Left lobe of liver (tissue), 2 donors: ENCODE results near the gene CA5A. TPM values are rescaled to one million over a fixed set of nuclear protein-coding genes. Genes with fewer than 3 reads are reported as not detected.
"Not testable (repeated sequence)": the region's sequence is repeated elsewhere in the genome, so short reads cannot be mapped to it uniquely, and the experiment has no call there.

Source experiments
- ATAC-seq: fragments of 200-7000 bp; cut with Tn5 transposase; one replicate; pipeline ENCODE4 v1.9.1; 2020; ENCODE audit warnings: mild to moderate bottlenecking, moderate library complexity
- DNase-seq: peaks from one replicate; pipeline ENCODE4 v3.0.0-alpha.2; 2020; ENCODE audit warnings: low spot score
- total RNA-seq: library from RNA; stranded (reverse); gene quantifications from one replicate; pipeline ENCODE4 v1.2.1, GENCODE V29; 2021
- donor health status: DM: no; HTN: no; CAD: no; lungs with moderate emphysema.
- donor health status: DM: no; HTN: yes; CAD: no.

The CA5A gene
- total RNA-seq, 1 donor from 2014 or later, result 35.7 TPM

GRCh38 chr16:87949071-87949744 is 12.9 kb upstream of the CA5A start:
- ATAC-seq (peak; percentile 38), DNase-seq (peak; percentile 93)

- no peak for DNase-seq
These were observed 12.4 kb upstream of the CA5A start for GRCh38 chr16:87948735-87949070.

DNA sequence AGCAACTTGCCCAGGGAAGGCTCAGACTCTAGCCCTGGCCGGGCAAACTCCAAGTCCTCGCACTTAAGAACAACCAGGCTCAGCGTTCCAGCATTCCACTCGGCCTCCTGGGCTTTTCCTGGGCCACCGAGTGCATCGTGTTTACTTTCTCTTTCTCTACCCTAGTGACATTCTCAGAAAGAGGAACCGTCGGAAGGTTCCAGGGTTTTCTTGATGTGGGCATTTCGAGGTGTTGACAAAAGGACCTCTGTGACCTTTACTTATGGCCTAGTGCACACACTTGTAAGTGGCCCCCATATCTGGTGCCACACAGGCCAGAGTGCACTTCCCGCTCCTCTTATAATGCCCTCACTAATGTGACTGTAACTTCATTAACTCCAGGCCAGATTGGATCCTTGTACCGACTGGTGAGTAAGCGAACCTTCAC is 11.8 kb upstream of the CA5A start:
- ATAC-seq (no peak), DNase-seq (no peak)

More at GRCh38 chr16:87948735-87949070, 12.4 kb upstream of the CA5A start:
- ATAC-seq, result no peak

DNA sequence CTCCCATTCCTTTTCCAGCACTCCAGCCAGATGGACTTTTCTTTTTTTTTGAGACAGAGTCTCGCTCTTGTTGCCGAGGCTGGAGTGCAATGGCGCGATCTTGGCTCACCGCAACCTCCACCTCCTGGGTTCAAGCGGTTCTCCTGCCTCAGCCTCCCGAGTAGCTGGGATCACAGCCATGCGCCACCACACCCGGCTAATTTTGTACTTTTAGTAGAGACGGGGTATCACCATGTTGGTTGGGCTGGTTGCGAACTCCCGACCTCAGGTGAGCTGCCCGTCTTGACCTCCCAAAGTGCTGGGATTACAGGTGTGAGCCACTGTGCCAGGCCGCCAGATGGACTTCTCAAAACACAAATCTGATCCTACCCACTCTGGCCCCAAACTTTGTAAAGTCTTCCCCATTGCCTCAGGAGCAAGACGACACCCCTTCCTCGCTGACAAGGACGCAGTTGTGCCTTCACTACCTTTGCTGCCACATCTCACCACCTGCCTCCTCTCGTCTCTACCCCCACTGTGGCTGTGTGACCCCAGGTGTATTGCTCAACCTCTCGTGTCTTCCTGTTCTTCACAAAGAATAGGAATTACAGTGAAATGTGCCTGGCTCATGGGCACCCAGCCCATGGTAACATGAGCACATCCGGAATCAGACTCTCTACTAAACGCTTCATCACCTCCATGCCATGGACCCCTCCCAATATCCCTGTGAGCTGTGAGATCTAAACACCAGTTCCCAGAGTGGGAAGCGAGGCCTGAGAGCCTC is 11.2 kb upstream of the CA5A start:
- no peak for ATAC-seq
- no peak for DNase-seq

DNA sequence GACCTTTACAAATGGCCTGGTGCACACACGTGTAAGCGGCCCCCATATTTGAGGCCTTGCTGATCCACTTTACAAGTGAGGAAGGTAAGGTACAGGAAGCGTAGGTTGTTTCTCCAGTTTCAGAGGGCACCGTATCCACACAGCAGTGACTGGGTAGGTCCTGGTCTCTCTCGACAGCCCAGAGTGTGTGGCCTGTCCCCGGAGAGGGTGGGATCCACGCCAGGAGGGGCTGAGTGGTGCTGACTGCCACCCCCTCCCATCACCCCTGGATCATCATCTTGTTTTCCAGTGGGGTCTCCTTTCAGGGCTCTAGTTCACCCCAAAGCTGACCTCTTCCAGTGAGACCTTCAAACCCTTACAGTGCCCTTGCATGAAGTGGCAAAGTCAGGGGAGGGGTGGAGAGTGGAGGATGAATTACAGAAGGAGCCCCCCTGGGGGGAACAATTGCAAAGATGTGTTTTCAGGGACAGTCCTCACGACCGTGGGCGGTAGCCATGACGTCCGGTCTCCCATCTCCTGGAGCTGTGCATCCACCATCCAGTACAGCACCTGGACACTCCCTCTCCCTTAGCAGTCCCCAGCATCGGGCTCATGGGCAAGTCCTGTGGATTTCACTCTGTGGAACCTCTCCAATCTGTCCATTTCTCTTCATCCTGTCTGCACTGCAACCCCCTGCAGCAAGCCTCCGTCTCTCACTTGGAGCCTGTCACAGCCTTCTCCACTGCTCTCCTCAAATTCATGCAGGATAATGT is 10.4 kb upstream of the CA5A start:
- DNase-seq (no peak), ATAC-seq (no peak)

DNA sequence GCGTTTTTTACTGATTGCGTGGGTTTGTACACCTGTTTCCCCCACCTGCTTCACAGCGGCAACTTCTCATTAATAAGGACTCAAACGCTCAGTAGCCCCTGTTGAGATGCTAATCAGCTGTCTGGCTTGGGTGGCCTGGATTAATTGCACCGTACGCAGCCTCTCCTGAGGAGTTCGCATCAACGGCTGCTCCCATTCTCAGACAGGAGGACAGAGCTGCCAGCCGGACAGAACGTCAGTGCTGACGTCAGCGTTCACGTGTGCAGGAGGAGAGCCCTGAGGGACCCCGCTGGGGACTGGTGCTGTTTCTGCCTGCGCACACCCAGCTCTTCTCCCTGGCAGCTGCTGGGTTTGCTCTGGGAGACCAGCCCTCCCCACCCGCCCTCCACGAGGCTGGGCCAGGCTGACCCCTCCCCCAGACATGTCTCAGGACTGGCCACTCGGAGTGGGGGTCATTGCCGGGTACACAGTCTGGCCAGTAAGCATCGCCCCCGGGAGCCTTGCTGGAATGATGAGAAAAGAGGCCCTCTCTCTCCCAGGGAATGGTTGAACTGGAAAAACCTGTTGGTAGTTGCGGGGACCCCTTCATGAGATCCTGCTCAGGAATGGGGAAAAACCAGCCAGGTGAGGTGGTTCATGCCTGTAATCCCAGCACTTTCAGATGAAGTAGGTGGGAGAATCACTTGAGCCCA is 9.2 kb upstream of the CA5A start:
- no peak for ATAC-seq
- no peak for DNase-seq

DNA sequence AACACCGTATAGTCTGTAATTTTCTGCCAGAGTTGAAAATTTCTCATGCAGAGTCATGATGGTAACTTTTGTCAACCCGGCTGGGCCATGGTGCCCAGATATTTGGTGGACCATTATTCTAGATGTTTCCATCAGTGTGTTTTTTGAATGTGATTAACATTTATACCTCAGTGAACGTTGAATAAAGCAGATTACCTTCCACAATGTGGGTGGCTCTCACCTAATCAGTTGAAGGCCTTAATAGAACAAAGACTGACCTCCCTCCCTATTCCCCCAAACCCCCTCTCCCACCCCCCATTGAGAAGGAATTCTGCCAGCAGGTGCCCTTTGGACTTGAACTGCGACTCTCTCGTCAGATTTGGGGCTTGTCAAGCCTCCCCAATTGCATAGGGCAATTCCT is 6.4 kb upstream of the CA5A start:
- ATAC-seq (no peak), DNase-seq (no peak)

GRCh38 chr16:87939562-87940423 is 3.5 kb upstream of the CA5A start:
- DNase-seq, result no peak
- no peak for ATAC-seq

DNA sequence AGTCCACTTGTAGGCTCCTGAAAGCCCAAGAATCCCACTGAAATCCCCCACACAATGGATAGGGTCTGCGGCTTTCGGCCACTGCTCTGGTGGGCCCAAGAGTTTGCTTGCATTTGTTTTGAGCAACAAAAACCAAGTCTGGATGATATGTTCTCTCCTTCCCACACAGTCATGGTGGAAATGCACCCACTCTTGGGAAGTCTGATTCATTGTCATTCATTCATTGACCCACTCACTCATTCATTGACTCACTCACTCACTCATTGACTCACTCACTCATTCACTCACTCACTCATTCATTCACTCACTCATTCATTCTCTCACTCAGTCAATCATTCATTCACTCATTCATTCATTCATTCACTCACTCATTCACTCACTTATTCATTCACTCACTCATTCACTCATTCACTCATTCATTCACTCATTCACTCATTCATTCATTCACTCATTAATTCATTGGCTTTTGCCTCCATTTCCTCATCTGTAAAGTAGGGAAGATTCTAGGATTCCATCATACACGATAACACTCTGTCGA is 2.2 kb upstream of the CA5A start:
- ATAC-seq, result no peak
- DNase-seq, result no peak

DNA sequence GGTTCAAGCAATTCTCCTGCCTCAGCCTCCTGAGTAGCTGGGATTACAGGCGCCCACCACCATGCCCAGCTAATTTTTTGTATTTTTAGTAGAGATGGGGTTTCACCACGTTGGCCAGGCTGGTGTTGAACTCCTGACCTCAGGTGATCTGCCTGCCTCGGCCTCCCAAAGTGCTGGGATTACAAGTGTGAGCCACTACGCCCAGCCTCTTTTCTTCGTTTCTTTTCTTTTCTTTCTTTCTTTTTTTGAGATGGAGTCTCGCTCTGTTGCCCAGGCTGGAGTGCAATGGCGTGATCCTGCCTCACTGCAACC is 858 bp upstream of the CA5A start:
- not testable (repeated sequence) for DNase-seq, ATAC-seq

DNA sequence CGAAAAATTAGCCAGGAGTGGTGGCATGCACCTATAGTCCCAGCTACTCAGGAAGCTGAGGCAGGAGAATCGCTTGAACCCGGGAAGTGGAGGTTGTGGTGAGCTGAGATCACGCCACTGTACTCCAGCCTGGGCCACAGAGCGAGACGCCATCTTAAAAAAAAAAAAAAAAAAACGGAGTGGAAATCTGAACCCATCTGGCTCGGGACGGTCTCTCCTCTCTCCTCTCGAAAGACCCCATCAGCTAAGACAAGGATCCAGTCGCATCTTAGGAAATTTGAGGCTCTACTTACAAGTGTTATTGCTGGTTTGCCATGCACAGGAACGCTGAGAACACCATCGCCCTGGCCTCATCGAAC is 334 bp downstream of the CA5A start:
- not testable (repeated sequence) for DNase-seq
- ATAC-seq, result peak; percentile 0

GRCh38 chr16:87934752-87935425 is 1.4 kb downstream of the CA5A start:
- peak; percentile 0 for ATAC-seq
- DNase-seq, result not testable (repeated sequence)

GRCh38 chr16:87933140-87933495 is 3.2 kb downstream of the CA5A start:
- DNase-seq (no peak), ATAC-seq (no peak)

DNA sequence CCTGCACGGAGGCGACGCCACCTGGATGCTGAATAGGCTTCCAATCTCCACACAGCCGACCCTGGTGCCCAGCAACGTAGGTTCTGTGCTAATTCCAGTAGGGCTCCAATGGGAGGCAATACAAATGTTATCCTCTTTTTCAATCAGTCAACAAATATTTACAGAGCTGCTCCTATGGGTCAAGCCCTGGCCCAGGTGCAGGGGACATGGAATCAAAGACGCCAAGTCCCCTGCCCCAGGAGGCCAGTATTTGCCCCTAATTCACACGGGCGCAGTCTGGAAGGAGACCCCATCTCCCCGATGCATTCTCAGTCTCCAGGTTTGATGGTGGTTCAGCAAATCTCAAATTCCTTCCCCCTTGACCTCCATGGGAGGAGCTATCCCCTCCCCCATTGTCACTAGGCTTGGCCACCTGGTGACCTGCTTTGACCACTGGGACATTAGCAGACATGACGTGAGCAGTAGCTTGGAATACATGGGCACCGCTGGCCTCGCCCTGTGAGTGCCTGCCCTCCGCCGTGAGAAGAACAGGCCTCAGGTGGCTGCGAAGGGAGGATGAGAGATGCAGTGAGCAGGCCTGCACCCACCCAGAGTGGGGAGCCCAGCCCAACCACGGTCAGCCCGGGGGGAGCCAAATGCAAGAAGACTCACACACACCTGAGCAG is 3.7 kb downstream of the CA5A start:
- ATAC-seq, result peak; percentile 63

DNA sequence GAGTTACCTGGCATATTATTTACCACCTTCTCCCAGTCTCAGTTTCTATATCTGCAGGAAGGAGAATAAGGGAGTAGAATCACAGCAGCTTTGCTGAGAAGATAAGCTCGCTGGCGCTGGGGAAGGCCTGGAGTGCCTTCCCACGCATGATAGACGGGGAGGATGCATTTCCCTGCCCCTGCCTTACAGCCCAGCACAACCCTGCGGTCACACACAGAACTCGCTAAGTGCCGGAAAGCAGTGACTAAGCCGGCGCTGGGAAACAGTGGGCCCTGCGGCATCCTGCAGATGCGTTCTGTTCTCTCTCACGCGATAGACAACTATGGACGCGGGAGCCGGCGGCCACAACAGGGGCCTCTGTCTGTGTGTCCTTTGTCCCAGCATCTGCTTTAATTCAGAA is 4.8 kb downstream of the CA5A start:
- ATAC-seq (no peak), DNase-seq (no peak)

More for the DNA sequence above, 3.7 kb downstream of the CA5A start:
- DNase-seq, result peak; percentile 84

- DNase-seq, result no peak
- no peak for ATAC-seq
These were observed 5.9 kb downstream of the CA5A start for GRCh38 chr16:87930456-87930855.

GRCh38 chr16:87929986-87930385 is 6.3 kb downstream of the CA5A start:
- ATAC-seq (no peak), DNase-seq (no peak)

GRCh38 chr16:87927195-87927562 is 9.2 kb downstream of the CA5A start:
- DNase-seq, result no peak
- ATAC-seq, result no peak
